Stomach (tissue), 4 donors: ENCODE results near the gene ITPKB.
"Not testable (repeated sequence)": the region's sequence is repeated elsewhere in the genome, so short reads cannot be mapped to it uniquely, and the experiment has no call there.

Experiments
- POLR2A ChIP-seq, 4 donors: fragments of 450-650 bp; IDR thresholded peaks; one replicate each; pipeline ENCODE4 v1.6.1; 2016; ENCODE audit warnings: antibody characterized with exemption in 4 of 4, control low read depth in 2 of 4, mild to moderate bottlenecking in 1 of 4, moderate library complexity in 1 of 4
- TF ChIP-seq, protein P1 (sequence below), 7 experiments: fragments of 450-650 bp in 4 of 7; fragments of 200-600 bp in 3 of 7; sonication (generic) in 3 of 7; IDR thresholded peaks; one replicate each; pipeline ENCODE4 v1.5.1; 2016 to 2019; ENCODE audit warnings: antibody characterized with exemption in 7 of 7, control low read depth in 2 of 7, mild to moderate bottlenecking in 1 of 7

DNA sequence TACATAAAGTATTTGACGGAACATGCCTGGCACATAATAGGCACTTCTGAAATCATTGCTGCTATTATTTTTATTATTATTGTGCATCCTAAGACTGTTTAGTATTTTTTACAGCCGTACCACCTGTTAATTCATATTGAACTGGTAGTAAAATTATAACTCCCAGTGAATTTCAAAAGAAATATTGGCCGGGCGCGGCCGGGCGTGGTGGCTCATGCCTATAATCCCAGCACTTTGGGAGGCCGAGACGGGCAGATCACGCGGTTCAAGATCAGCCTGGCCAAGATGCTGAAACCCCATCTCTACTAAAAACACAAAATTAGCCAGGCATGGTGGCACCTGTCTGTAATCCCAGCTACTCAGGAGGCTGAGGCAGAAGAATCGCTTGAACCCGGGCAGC, 18.5 kb downstream of the ITPKB start:
- TF ChIP-seq, protein P1, sequence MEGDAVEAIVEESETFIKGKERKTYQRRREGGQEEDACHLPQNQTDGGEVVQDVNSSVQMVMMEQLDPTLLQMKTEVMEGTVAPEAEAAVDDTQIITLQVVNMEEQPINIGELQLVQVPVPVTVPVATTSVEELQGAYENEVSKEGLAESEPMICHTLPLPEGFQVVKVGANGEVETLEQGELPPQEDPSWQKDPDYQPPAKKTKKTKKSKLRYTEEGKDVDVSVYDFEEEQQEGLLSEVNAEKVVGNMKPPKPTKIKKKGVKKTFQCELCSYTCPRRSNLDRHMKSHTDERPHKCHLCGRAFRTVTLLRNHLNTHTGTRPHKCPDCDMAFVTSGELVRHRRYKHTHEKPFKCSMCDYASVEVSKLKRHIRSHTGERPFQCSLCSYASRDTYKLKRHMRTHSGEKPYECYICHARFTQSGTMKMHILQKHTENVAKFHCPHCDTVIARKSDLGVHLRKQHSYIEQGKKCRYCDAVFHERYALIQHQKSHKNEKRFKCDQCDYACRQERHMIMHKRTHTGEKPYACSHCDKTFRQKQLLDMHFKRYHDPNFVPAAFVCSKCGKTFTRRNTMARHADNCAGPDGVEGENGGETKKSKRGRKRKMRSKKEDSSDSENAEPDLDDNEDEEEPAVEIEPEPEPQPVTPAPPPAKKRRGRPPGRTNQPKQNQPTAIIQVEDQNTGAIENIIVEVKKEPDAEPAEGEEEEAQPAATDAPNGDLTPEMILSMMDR (IDR thresholded peaks at IDR 0.05) = not testable (repeated sequence)
- not testable (repeated sequence) for TF ChIP-seq POLR2A (IDR thresholded peaks at IDR 0.05)
